NCI-H748 treated with DMSO at 0.1 percent for 48 hours (cell line): Measurements from ENCODE around the gene PGLYRP4.

Source experiments
- DNase-seq: peaks from one replicate; lab custom pipeline; 2025; lab: John Stamatoyannopoulos, UW

Gene PGLYRP4

DNA sequence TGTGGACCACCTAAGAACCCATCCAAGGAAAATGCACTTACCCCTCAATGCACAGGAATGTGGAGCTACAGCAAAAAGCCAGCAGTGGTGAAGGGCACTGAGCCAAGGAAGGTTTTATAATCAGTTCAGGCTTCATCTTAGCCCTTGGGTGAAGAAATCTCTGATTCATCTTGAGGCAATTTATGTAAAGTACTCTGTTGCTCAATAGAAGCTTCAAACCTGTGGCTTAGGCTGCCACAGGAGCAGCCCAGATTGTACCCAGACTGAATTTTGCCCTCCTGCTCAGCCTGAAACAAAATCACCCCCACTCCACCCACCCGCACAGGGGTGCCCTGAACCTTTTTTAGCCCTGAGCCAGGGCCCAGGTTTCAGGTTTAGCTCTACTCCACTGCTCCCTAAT, 26.9 kb upstream of the PGLYRP4 start, which contains the start of gene S100A12:
Gene S100A12 (minus strand): TSS at position 111 of the 400 bp plus-strand sequence. CDS start 1,029 bp downstream, outside the sequence.
- DNase-seq, result no peak

DNA sequence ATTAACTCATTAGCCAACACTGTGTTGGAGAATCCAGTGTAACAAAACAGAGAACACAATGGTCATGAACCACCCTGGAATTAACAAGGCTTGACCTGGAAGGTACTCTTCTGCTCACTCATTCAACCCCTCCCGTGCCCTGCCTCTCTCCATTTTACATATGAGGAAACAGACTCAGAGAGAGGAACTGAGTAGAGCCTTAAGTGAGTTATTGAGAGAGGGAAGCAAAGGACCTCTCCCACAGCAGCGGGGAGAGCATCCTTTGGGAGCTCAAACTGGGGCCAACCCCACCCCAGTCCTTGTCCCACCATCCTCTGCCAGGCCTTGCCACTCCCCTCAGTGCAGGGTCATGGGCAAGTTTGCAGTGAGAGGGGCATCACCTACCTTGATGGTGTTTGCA, 25.4 kb upstream of the PGLYRP4 start:
- DNase-seq, result no peak

DNA sequence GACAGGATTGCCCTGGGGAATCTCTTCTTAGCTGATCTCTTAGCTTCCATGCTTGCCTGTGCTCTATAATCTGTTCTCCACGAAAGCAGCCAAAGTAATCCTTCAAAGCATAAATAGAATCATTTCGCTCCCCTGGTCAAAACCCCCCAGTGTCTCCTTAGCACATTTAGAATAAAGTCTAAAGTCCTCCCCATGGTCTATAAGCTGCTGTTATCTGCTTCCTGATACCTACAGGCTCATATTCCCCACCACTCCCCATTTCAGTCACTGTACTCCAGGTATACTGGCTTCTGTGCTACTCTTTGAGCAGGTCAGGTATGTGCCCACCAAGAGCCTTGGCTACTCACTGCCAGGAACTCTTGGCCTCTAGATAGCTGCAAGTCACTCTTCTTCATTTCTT, 23.9 kb upstream of the PGLYRP4 start:
- DNase-seq, result no peak

DNA sequence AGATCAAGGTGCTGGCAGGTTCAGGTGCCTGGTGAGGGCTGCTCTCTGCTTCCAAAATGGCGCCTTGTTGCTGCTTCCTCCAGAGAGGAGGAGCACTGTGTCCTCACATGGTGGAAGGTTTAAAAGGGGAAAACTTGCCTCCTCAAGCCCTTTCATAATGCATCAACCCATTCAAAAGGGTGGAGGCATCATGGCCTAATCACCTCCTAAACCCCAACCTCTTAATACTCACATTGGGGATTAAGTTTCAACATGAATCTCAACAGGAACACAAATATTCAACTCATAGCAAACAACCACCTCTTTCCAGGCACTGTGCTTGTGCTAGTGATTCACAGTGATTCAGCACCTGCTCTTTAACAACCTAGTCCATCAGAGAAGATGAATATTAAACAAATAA, 22.6 kb upstream of the PGLYRP4 start:
- no peak for DNase-seq

DNA sequence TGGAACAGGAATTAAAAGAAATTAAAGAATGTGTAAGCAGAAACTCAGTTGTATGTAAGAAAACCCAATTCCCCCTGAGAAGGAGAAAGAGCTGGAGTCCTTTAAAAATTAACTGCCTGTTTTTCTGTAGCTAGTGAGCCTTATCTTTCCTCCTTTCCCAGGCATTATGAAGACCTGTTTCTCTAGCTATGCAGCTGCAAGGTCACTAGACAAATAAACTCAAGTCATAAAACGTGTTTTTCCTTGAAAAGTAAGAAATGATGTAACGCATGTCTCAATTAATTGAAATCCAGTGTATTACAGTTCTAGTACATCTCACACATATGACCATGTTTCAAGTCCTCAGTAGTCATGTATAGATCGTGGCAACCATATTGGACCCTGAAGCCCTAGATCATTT, 21.5 kb upstream of the PGLYRP4 start:
- no peak for DNase-seq

DNA sequence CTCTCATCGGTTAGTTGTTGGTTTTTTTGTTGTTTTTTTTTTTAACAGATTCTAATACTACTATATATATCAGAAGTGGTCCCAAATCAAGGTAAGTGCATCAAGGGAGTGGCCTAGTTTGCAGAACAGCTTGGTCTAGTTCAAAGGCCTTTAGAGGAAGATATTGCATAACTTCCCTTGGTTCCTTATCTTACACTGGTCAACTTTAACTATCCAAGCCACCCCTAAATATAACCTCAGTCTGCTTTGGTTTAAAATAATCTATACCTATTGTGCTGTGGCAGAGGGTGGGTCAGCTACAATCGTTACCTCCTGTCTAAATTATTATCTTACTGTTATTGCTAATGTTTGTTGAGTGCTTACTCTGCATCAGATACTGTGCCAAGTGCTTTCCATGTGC, 19.9 kb upstream of the PGLYRP4 start:
- no peak for DNase-seq

DNA sequence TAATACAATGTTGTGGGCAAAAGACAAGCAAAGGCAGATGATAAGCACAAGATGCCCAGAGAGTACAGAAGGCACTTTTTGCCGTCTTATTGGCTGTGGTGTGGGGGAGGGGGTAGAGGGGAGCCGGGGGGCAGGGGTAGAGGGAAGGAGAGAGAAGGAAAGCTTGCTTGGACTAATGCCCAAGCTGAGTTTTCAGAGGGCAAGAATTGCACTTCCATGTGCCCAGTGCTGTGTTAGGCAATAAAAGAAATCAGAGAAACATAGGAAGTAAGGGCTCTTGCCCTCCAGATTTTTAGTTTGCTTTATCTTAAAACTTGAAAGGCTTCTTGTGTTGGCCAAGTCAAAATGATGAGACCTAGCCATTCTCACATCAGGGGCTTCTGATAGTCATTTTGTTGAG, 18.4 kb upstream of the PGLYRP4 start:
- DNase-seq, result no peak

DNA sequence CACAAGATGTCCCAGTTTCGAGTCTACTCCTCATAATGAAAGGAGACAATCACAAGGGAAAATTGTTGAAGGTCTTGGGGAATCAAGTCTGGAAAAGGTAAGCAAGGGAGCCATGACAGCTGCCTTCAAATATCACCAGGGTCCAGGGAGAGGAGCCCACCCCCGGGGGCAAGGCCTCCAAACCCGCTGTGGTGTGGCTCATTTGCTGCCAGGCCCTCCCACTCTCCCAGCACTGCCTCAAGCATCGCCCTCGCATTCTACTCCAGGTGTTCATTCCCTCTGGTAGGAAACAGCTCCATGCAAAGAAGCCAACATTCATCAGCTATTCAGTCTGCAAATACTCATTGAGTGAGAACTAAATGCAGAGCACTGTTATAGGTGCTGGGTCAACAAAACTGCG, 17.6 kb upstream of the PGLYRP4 start:
- no peak for DNase-seq

DNA sequence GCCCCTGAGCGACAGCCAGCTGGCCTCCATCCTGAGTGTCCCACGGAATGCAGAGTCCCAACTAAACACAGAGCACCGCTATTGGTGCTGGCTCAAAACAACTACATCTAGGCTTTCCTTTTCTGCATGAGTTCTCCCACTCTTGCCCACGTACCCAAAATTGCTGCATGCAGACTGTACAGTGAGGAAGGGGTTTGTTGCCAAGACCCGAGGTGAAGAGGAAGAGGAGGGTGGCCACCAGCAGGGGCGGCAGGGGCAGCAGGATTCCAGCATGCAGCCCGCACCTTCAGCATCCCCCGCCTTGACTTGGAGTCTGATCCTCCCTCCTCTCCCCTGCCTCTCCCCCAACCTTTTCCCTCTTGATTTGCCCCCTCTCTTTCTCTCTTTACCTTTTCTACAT, 17.1 kb upstream of the PGLYRP4 start:
- DNase-seq, result no peak

DNA sequence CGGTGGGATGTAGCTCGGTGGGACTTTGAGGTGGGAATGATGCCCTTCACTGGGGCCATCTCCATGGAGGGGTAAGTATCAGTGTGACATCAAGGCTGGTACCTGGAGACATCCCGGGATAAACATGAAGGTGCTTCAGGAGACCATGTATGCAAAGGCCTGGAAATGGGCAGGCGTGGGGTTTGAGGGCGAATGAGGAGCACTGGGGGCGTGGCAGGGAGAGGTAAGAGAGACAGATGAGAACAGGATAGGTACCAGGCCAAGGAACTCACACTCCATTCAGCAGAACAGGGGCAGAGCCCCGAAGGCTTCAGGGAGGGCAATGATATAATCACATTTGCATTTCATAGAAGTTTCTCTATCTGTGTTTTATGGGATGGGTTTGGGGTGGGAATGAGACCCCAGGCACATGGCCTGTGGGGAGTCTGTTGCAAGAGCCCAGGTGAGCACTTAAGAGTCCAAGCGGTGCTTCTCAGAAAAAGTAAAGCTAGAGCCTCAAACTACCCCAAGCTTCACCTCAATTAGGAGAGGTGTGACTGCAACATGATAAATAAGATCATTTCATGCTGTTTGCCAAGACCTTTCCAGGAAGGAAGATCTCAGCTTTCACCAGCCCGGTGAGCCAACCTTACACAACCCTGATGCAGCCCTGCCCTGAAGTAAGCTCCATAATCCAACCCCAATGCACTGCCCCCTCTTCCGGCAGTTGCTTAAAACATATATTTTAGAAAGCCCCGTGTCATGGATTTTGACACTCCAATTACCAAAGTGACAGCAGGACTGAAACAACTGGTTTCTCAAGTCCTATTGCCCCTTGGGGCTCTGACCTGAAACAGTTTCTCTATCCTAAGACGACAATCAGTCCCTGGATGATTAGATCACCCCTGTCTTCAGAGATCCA, 16.4 kb upstream of the PGLYRP4 start:
- DNase-seq, result no peak

DNA sequence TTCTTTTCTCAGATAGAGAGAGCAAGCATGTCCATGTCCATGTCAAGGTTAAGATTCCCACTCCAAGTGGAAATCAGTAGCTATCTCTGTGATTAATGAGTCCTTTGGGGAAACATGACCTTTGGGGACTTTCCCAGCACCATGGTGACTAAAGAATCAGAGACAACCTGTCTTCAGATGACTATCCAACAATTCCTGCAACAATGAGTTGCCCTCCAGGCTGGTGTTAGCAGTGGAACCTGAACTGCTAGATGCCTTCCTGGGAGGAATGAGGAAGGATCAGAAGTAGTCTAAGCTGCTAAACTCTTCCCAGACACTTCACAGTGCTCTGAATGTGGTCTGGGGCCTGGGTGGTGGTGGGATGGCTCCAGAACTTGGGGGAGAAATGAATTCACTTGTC, 15.5 kb upstream of the PGLYRP4 start:
- no peak for DNase-seq

DNA sequence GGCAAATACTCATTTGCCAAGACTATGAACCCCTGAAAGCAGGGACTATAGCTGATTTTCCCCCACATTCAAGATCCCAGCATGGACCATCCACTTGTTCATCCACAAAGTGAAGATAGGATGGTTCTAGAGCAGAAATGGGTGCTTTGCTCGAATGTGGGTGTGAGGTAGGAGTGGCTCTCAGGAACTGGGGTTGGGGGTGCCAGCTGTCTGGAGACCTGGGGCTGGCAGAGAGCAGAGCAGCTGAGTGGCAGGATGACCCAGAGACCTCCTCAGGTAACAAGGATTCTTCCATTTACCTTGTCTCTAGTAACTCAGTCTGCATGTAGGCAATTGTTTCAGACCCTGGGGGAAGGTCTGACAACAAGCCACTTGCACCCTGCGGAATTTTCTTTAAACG, 15.0 kb upstream of the PGLYRP4 start:
- DNase-seq, result no peak

DNA sequence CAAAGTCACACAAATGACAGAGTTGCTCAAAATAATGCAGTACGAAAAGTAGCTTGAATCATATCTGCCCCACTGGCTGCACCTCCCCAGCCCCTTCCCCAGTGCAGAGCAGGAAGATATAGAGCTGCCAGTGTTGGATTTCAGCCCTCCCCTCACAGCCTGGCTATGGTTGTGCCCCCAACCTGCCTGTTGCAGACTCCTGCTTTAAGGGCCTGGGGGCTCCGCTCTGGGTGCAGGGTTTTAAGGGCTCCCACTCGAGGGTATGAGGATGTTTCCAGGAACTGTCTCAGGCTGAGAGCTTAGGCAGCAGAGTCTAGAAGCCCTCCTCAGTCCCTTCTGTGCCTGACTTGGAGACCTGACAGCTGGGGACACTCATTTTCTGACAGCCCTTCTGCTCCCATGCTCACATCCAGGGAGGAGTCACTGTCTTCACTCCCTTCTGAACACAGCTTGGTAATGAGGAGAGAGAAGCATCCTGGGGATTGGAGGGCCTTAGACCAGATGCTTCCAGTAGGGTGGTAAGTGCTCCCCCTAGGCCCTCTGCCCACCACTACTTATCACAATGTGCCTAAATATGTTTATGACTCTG, 13.6 kb upstream of the PGLYRP4 start:
- DNase-seq, result no peak

DNA sequence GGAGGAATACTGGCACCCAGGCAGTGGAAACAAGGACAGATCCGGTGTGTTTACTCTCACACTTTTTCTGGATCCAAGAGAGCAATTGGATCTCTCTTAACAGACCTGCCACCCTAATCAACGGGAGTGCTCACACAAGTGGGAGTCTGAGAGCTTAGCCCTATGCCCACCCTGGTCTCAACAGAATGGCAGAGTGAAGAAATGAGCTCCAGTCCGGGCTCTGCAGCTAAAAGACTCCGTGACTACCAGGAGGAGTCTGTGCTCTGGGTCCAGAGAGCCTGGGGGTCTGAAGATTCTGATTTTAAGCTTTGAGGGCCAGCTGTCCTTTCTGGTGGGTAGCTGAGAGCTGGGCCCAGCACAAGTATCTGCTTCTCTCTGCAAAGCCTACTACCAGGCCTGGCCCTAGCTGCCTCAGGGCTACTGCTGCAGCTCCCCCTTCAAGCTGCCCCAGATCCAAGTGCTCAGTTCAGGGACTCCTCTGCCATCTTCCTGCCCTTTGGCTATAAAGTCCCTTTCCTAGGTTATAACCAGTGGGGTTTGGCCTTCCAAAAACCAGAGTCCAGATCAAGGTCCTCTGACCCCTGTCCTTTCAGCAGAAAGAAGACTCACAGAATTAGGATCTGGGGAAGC, 13.0 kb upstream of the PGLYRP4 start:
- DNase-seq, result no peak

DNA sequence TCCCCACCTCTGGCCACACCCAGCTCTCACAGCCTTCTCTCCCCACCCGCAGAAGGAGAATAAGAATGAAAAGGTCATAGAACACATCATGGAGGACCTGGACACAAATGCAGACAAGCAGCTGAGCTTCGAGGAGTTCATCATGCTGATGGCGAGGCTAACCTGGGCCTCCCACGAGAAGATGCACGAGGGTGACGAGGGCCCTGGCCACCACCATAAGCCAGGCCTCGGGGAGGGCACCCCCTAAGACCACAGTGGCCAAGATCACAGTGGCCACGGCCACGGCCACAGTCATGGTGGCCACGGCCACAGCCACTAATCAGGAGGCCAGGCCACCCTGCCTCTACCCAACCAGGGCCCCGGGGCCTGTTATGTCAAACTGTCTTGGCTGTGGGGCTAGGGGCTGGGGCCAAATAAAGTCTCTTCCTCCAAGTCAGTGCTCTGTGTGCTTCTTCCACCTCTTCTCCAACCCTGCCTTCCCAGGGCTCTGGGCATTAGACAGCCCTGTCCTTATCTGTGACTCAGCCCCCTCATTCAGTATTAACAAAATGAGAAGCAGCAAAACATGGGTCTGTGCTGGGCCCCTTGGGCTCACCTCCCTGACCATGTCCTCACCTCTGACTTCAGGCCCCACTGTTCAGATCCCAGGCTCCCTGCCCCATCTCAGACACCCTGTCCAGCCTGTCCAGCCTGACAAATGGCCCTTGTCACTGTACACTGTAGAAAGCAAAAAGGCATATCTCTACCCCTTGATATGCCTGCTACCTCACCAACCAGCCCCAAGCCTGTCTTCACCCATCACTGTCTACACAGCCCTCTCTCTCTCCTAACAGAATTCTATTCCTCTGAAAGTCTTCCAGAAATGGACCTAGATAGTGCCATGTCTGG, 12.2 kb upstream of the PGLYRP4 start:
- no peak for DNase-seq

DNA sequence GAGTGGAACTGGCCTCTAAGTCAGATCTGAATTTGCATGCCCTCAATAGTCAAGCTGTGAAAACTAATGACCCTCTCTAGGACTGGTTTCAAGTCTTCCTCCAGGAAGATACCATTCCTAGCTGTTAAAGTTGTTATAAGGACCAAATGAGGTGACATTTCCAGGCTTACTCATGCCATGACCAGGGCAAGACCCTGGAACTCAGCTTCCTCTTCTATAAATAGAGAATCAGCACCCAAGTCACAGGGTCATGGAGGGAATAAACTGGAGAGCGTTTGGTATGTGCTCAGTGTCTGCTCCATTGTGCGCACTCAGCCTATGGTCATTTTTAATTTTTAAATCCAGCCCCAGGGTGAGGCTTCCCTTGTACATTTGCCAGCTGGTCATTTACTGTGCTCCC, 11.5 kb upstream of the PGLYRP4 start:
- no peak for DNase-seq

DNA sequence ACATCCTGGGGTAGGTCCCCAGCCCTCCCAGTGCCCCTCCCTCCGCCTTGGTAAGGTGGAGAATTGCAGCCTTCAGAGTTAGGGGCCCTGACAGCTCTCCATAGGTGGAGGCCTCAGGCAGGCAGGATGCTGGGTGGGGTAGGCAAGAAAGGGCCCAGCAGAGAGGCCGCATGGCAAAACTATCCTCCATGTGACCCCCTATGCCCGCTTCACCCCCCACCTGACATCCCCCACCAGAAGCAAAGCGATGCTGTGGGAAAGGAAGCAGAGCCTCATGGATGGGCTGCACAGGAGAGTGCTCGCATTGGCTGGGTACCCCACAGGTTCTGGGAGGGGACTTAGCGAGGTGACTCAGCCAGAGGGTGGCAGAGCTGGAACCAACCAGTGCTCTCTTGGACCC, 10.6 kb upstream of the PGLYRP4 start:
- no peak for DNase-seq

DNA sequence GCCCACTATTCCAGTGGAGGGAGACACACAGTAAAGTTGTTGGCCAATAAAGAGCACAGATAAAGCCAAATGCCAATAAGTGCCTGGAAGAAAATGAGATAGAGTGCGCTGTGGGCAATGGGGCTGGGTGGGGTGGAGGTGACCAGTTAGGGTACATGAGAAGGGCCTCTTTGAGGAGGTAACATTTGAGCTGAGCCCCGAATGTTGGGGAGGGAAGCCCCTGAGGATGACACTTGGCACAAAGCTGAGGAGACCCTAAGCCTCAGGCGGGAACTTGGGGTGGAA, 10.0 kb upstream of the PGLYRP4 start:
- DNase-seq, result no peak

DNA sequence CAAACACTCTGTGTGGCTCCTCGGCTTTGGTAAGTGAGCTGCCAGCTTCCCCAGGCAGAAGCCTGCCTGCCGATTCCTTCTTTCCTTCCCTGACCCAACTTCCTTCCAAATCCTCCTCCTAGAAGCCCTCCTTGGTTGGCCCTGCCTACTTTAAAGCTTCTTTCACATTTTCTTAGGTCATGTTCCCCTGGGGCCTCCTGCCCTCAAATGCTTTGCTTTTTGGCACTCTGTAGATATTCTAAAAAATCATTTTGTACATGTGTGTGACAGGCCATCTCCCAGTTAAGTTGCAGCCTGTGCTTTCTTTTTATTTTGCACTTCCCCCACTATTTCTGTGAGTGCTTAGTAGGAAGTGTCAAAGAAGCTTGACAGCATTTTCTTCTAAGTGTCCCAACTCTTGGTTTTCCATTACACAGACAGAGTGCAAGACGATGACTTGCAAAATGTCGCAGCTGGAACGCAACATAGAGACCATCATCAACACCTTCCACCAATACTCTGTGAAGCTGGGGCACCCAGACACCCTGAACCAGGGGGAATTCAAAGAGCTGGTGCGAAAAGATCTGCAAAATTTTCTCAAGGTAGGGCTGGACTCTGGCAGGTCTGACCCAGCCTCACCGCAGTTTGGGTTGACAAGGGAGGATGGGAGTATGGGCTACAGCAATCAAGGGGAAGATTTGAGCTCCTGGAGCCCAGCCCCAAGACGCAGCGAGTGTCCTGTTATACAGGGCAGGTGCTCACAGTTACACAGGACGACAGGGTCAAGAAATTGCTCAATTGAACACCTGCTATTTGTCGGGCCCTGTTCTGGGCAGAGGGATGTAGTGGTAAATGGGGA, 9.4 kb upstream of the PGLYRP4 start, which contains the start of gene S100A9:
Gene S100A9 (plus strand): TSS at position 2 of the 838 bp plus-strand sequence. CDS start 430 bp downstream, at position 432.
- DNase-seq, result no peak

DNA sequence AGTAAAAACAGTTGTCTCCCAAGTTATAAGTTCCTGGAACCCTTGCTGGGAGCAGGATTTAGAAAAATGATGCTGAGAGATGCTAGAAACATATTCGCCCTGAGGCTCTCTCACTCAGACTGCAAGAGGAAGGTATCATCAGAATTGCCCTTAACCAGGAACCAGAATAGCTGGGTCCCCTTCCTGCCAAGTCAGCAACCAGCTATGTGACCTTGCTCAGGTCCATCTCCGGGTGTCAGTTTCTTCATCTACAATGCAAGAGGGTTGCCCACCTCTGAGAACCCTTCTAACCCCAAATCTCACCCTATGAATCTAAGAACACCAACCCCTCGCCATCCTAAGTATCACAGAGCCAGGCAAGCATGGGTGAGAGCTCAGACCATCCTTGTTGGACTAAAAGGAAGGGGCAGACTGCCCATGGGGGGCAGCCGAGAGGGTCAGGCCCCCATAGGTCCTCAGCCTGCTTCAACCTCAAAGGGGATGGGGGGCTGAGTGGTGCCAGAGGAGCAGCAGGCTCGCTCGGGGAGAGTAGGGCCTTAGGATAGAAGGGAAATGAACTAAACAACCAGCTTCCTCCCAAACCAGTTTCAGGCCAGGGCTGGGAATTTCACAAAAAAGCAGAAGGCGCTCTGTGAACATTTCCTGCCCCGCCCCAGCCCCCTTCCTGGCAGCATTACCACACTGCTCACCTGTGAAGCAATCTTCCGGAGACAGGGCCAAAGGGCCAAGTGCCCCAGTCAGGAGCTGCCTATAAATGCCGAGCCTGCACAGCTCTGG, 8.6 kb upstream of the PGLYRP4 start:
- DNase-seq, result no peak
